SK-N-MC (cell line): ENCODE data around the gene RRM2.

Experiments
- DNase-seq: peaks from one replicate; pipeline ENCODE4 v3.0.0-alpha.2; 2011; ENCODE audit warnings: low read depth, low spot score
- H3K27ac ChIP-seq: fragments of 200-600 bp; sonication (generic); 2 replicates; pipeline ENCODE4 v1.5.1; 2016; ENCODE audit warnings: mixed run types
- H3K36me3 ChIP-seq: fragments of 200-600 bp; sonication (generic); 2 replicates; pipeline ENCODE4 v1.6.1; 2017; ENCODE audit warnings: antibody characterized with exemption, low read length, mixed read lengths; ENCODE audit not compliant: insufficient read depth
- H3K4me3 ChIP-seq: fragments of 200-600 bp; sonication (generic); 2 replicates; pipeline ENCODE4 v1.5.1; 2016
- H3K9ac ChIP-seq: fragments of 200-600 bp; sonication (generic); 2 replicates; pipeline ENCODE4 v1.8.0; 2017; ENCODE audit warnings: mixed run types, mixed read lengths; ENCODE audit not compliant: insufficient read length
- H3K9me3 ChIP-seq: fragments of 200-600 bp; sonication (generic); 2 replicates; pipeline ENCODE4 v1.6.1; 2017; ENCODE audit warnings: low read depth, mild to moderate bottlenecking, antibody characterized with exemption, low read length, moderate library complexity, mixed read lengths
- EZH2 ChIP-seq: fragments of 200-600 bp; sonication (generic); IDR thresholded peaks from one replicate; pipeline ENCODE4 v1.6.1; 2017; ENCODE audit warnings: antibody characterized with exemption
- FOXP2 ChIP-seq: optimal IDR thresholded peaks from 2 replicates; pipeline ENCODE3; 2011; ENCODE audit warnings: mild to moderate bottlenecking, moderate library complexity; ENCODE audit not compliant: insufficient read depth; ENCODE audit errors: extremely low read length, control extremely low read depth
- POLR2AphosphoS5 ChIP-seq: IDR thresholded peaks from 2 replicates; pipeline ENCODE4 v1.6.1; 2012; ENCODE audit warnings: mild to moderate bottlenecking, low read depth, low read length, borderline replicate concordance

RRM2 gene

DNA sequence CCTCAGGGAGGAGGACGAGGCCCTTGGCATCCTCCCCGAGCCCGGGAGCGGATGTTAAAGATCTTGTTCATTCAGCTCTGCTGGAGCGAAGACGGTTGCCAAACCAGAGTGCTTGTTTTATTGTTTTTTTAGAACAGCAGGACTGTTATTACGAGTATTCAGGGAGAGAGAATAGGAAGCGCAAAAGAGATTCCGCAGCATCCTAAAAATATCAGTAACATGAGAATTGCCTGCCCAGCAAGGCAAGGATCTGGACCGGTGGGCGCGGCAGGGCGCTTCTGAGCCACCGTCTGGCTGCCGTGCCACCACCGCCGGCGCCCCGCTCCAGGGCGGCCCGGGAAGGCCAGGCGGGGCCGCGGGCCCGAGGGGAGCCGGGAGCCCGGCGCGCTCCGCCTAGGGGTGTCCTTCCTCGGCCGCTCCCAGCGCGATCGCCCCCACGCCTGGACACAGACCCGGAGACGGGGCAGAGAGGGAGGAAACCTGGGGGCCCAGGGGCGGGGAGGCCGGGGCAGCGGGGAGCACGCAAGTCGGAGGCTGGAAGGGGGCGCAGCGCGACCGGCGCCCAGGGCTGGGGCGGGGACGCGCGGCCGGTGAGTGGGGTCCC is 43.2 kb upstream of the RRM2 start:
- Histone ChIP-seq H3K36me3 (no peaks in the 10 kb centered on the region), H3K9me3 (no peaks in the 10 kb centered on the region), H3K27ac (no peak overlapping the region), H3K9ac (no peak overlapping the region), H3K4me3 (peak overlapping the region; percentile 48)
- no peak for DNase-seq
- TF ChIP-seq EZH2 (peak; percentile 65), FOXP2 (no peak)

- DNase-seq, result no peak
- Histone ChIP-seq H3K9me3 (no peaks in the 10 kb centered on the region), H3K4me3 (peak within 1 kb of the TSS; percentile 69), H3K36me3 (no peaks in the 10 kb centered on the region), H3K9ac (no peak within 1 kb of the TSS), H3K27ac (no peak within 1 kb of the TSS)
- no peak for TF ChIP-seq EZH2
Measured at GRCh38 chr2:10079870-10080535, 42.5 kb upstream of the RRM2 start, which contains the start of gene CYS1. CYS1 (minus strand) TSS chr2:10080411; CDS start chr2:10080223, 188 bp downstream.

- TF ChIP-seq FOXP2 (no peak), POLR2AphosphoS5 (no peak), EZH2 (peak; percentile 91)
- DNase-seq, result no peak
- H3K9me3 ChIP-seq, result no peaks in the 10 kb centered on the region
- no peaks in the 10 kb centered on the region for H3K36me3 ChIP-seq
- no peak overlapping the region for H3K27ac ChIP-seq
- no peak overlapping the region for H3K9ac ChIP-seq
- peak overlapping the region; percentile 69 for H3K4me3 ChIP-seq
Measured at GRCh38 chr2:10080536-10081304, 41.8 kb upstream of the RRM2 start.

DNA sequence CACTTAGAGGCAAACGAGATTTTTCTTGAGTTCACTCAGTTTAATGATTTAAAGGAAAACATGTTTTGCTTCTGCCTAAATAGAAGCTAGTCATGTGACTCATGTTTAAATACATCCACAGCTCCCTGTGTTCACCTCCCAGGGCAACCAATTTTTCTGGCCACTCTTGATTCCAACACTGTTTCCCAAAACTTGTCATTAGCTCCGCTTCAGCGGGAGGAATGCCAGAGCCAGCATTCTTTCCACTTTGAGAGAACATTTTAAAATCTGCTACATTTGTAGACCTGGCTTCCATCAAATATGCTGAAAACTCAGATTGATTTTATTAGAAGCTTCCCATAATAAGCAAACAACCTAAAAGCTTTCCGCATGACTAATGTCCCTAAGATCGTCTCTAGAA is 39.5 kb upstream of the RRM2 start:
- Histone ChIP-seq H3K27ac (no peak overlapping the region), H3K36me3 (no peaks in the 10 kb centered on the region), H3K4me3 (no peak overlapping the region), H3K9ac (no peak overlapping the region), H3K9me3 (no peaks in the 10 kb centered on the region)
- DNase-seq, result no peak
- TF ChIP-seq POLR2AphosphoS5, result no peak

GRCh38 chr2:10083692-10084211 is 38.8 kb upstream of the RRM2 start:
- Histone ChIP-seq H3K27ac (no peak overlapping the region), H3K9ac (no peak overlapping the region), H3K4me3 (no peak overlapping the region), H3K36me3 (no peaks in the 10 kb centered on the region), H3K9me3 (no peaks in the 10 kb centered on the region)
- no peak for DNase-seq
- TF ChIP-seq FOXP2 (no peak), POLR2AphosphoS5 (no peak), EZH2 (no peak)

- DNase-seq, result no peak
- no peak for TF ChIP-seq FOXP2
- Histone ChIP-seq H3K9ac (no peak overlapping the region), H3K27ac (no peak overlapping the region), H3K36me3 (no peaks in the 10 kb centered on the region), H3K4me3 (no peak overlapping the region), H3K9me3 (no peaks in the 10 kb centered on the region)
Measured at GRCh38 chr2:10084223-10084865, 38.2 kb upstream of the RRM2 start.

DNA sequence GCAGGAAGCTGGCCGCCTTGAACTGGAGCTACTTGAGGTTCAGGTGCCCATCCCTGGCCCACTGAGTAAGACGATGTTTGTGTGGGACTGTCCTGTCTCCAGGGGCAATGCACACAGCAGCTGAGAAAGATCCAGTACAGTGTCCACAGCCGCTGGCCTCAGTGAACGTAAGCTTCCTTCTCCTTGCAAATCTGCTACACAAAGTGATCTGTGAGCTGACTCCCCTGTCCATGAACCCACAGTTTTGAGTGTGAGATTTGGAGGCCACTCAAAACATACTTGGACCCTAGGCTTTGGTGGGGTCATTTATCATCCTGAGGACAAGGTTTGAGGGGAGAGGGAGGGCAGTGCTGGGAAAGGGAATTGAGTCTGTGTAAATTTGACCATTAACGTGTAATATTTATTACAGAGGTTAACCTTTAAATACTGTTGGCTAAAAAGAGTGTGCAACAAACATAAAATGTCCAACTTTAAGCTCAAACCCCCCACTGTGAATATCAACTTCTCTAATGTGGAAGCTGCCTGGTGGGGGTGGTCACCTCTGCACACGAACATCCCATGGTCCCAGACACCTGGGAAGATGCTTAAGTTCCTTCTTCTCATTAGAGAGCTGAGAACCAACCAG is 37.4 kb upstream of the RRM2 start:
- Histone ChIP-seq H3K9ac (no peak overlapping the region), H3K27ac (no peak overlapping the region), H3K36me3 (no peaks in the 10 kb centered on the region), H3K9me3 (no peaks in the 10 kb centered on the region), H3K4me3 (no peak overlapping the region)
- TF ChIP-seq EZH2, result no peak
- no peak for TF ChIP-seq FOXP2
- no peak for TF ChIP-seq POLR2AphosphoS5
- DNase-seq, result no peak

- Histone ChIP-seq H3K36me3 (no peaks in the 10 kb centered on the region), H3K9ac (no peak overlapping the region), H3K4me3 (no peak overlapping the region), H3K9me3 (no peaks in the 10 kb centered on the region), H3K27ac (no peak overlapping the region)
- no peak for DNase-seq
- TF ChIP-seq FOXP2 (no peak), EZH2 (no peak), POLR2AphosphoS5 (no peak)
Measured at GRCh38 chr2:10085668-10086059, 36.9 kb upstream of the RRM2 start.
